Measurements from ENCODE around the gene TAMM41. TPM values are rescaled to one million over a fixed set of nuclear protein-coding genes. Genes with fewer than 3 reads are reported as not detected.
A peak's percentile ranks its signal among the peaks of the same experiment; 100 is the strongest.
"Not testable (repeated sequence)": the region's sequence is repeated elsewhere in the genome, so short reads cannot be mapped to it uniquely, and the experiment has no call there.

Gene TAMM41, protein sequence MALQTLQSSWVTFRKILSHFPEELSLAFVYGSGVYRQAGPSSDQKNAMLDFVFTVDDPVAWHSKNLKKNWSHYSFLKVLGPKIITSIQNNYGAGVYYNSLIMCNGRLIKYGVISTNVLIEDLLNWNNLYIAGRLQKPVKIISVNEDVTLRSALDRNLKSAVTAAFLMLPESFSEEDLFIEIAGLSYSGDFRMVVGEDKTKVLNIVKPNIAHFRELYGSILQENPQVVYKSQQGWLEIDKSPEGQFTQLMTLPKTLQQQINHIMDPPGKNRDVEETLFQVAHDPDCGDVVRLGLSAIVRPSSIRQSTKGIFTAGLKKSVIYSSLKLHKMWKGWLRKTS
- 10 to 100 TPM; 12.9 to 33.9 (median 27.7) TPM for total RNA-seq
- 10 to 100 TPM; 10.4 to 15.5 (median 10.5) TPM for polyA plus RNA-seq
- long read RNA-seq, donor 1, partial matches to known transcripts: 0 of 5 reads
- long read RNA-seq, donor 1, other reads (novel, unspliced or antisense): 0 of 5 reads
- long read RNA-seq, donor 2, partial matches to known transcripts: 0 of 1 reads
- long read RNA-seq, donor 2, other reads (novel, unspliced or antisense): 0 of 1 reads

DNA sequence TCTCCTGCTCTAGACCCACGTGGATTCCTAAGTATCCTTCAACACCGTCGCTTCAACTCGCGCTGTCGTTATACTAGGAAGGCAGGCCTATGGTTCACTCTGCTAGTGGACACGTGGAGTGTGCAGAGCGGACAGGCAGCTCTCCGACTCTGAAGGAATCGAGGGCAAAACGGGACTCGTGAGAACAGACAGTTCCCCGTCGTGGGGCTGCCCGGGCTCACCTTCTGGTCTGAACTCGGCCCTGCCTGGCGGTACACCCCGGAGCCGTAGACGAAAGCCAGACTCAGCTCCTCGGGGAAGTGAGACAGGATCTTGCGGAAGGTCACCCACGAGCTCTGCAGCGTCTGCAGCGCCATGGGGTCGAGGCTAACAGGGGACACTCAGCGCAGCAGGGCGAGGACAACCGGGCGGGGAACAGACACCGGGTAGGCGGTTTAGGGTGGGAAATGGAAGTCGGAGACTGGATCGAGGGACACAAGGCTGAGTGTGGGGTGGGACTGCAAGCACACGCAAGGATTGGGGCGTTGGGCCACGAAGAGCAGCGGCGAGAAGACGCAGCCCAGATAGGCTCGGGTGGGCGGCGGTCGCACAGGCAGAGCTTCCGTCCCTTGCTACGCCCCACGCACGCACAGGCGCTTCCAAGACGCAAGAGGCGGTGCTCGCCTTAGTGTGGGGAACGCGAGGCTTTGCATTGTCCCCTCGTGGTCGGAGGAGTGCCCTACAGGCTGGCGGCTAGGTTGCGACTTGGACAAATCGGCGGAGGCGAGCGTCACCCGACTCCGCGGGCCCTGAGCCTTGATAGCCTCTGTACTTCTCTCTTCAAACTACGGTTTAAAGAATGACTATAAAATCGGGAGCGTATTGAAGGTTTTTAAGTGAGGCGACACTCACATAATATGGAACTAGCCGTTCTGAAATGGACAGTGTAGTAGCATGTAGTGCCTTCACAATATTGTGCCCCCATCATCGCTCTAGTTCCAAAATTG, at the start of gene TAMM41:
Gene TAMM41 (minus strand): TSS at position 605 of the 986 bp plus-strand sequence. CDS start 249 bp downstream, at position 356.
- Histone ChIP-seq H3K4me3 (peak within 1 kb of the TSS; percentile 52 to 89 (median 71)), H3K27ac (peak within 1 kb of the TSS; percentile 65 to 92 (median 87))

DNA sequence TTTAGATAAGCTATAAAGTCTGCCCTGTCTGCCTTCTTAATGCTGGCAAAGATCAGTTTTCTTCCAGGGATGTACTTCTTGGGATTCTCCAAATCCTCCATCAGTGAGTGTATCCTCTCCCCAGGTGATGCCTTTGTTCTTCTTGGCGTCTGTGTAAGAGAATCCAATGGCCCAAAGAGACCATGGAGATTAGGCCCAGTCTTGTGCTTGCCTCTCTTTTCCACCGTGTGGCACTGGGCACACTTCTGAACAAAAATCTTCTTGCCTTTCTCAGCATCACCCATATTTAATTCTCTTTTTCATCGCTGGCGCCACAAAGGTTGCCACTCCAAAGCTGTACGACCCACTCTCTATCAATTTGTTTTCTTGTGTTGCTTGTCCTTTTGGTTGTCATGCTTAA, 32.2 kb upstream of the TAMM41 start:
- DNase-seq: no peak
- WGBS, 5 donors: 70 to 82% (median 79%) methylated on average over 5 of the region's 5 CpGs

More for the DNA sequence above, at the start of gene TAMM41:
- no peaks in the 10 kb centered on the region for H3K9me3 ChIP-seq
- no peaks in the 10 kb centered on the region for H3K27me3 ChIP-seq (replicated peaks in 1 of 7)
- H3K4me1 ChIP-seq: peaks cover 16 to 38% (median 31%) of the 10 kb centered on the region in 6 donors
- TF ChIP-seq POLR2AphosphoS5 (IDR thresholded peaks at IDR 0.05): peak; percentile 94 to 96 (median 96)
- TF ChIP-seq POLR2A (IDR thresholded peaks at IDR 0.05): no peak
- TF ChIP-seq, protein P1, sequence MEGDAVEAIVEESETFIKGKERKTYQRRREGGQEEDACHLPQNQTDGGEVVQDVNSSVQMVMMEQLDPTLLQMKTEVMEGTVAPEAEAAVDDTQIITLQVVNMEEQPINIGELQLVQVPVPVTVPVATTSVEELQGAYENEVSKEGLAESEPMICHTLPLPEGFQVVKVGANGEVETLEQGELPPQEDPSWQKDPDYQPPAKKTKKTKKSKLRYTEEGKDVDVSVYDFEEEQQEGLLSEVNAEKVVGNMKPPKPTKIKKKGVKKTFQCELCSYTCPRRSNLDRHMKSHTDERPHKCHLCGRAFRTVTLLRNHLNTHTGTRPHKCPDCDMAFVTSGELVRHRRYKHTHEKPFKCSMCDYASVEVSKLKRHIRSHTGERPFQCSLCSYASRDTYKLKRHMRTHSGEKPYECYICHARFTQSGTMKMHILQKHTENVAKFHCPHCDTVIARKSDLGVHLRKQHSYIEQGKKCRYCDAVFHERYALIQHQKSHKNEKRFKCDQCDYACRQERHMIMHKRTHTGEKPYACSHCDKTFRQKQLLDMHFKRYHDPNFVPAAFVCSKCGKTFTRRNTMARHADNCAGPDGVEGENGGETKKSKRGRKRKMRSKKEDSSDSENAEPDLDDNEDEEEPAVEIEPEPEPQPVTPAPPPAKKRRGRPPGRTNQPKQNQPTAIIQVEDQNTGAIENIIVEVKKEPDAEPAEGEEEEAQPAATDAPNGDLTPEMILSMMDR (IDR thresholded peaks at IDR 0.05 in 8 of 11, conservative IDR thresholded peaks at IDR 0.05 in 3 of 11): peak; percentile 72 to 94 (median 87)
- intact Hi-C loops (cut with DNase I; ENCODE audit: low total_unique reads): no loop called here
- peak; percentile 98 for DNase-seq
- peaks cover 0 to 28% (median 25%) of the 10 kb centered on the region in 6 donors for H3K36me3 ChIP-seq
- WGBS, 5 donors: 2 to 3% (median 3%) methylated on average over 48 to 71 of the region's 71 CpGs

DNA sequence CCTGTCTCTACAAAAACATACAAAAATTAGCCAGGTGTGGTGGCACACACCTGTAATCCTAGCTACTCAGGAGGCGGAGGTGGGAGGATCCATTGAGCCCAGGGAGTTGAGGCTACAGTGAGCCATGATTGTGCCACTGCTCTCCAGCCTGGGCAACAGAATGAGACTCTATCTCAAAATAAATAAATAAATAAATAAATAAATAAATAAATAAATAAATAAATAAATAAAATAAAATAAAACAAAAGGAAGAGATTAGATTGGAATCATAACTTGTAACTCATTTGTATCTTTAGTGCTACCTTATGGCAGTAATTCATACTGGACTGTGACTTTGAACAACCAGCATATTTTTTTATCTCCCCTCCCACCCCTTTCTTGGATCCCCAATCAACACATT, 28.0 kb upstream of the TAMM41 start:
- H3K27me3 ChIP-seq (replicated peaks in 1 of 7); H3K27ac ChIP-seq; DNase-seq; intact Hi-C loops (cut with DNase I; ENCODE audit: low total_unique reads); H3K36me3 ChIP-seq; H3K4me3 ChIP-seq; H3K4me1 ChIP-seq; H3K9me3 ChIP-seq: not testable (repeated sequence)
- WGBS, 5 donors: 84 to 100% (median 90%) methylated on average over 1 of the region's 1 CpG

More for the DNA sequence above, 32.2 kb upstream of the TAMM41 start:
- H3K27ac ChIP-seq: no peak overlapping the region
- H3K36me3 ChIP-seq: no peaks in the 10 kb centered on the region
- peaks cover 0 to 5% (median 0%) of the 10 kb centered on the region in 7 donors for H3K27me3 ChIP-seq (replicated peaks in 1 of 7)
- H3K4me3 ChIP-seq: no peak overlapping the region
- no peaks in the 10 kb centered on the region for H3K4me1 ChIP-seq
- intact Hi-C loops (cut with DNase I; ENCODE audit: low total_unique reads): no loop called here
- no peaks in the 10 kb centered on the region for H3K9me3 ChIP-seq
- TF ChIP-seq POLR2AphosphoS5 (IDR thresholded peaks at IDR 0.05) (no peak), POLR2A (IDR thresholded peaks at IDR 0.05) (no peak)
- TF ChIP-seq, protein P1 (IDR thresholded peaks at IDR 0.05 in 8 of 11, conservative IDR thresholded peaks at IDR 0.05 in 3 of 11): no peak

DNA sequence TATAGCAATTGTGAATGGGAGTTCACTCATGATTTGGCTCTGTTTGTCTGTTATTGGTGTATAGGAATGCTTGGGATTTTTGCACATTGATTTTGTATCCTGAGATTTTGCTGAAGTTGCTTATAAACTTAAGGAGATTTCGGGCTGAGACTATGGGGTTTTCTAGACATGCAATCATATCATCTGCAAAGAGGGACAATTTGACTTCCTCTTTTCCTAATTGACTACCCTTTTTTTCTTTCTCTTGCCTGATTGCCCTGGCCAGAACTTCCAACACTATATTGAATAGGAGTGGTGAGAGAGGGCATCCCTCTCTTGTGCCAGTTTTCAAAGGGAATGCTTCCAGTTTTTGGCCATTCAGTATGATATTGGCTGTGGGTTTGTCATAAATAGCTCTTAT, 17.1 kb upstream of the TAMM41 start:
- H3K36me3 ChIP-seq; H3K4me1 ChIP-seq; DNase-seq; H3K27me3 ChIP-seq (replicated peaks in 1 of 7); H3K4me3 ChIP-seq; H3K27ac ChIP-seq; intact Hi-C loops (cut with DNase I; ENCODE audit: low total_unique reads): not testable (repeated sequence)
- 65 to 94% (median 67%) methylated on average over 1 of the region's 1 CpG for WGBS, 5 donors
- H3K9me3 ChIP-seq: peaks cover 0 to 14% (median 0%) of the 10 kb centered on the region in 8 donors

DNA sequence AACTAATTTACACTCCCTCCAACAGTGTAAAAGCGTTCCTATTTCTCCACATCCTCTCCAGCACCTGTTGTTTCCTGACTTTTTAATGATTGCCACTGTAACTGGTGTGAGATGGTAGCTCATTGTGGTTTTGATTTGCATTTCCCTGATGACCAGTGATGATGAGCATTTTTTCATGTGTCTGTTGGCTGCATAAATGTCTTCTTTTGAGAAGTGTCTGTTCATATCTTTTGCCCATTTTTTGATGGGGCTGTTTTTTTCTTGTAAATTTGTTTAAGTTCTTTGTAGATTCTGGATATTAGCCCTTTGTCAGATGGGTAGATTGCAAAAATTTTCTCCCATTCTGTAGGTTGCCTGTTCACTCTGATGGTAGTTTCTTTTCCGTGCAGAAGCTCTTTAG, 15.9 kb upstream of the TAMM41 start:
- intact Hi-C loops (cut with DNase I; ENCODE audit: low total_unique reads); H3K4me1 ChIP-seq; H3K27ac ChIP-seq; H3K4me3 ChIP-seq; H3K27me3 ChIP-seq (replicated peaks in 1 of 7); H3K36me3 ChIP-seq; DNase-seq: not testable (repeated sequence)
- WGBS, 5 donors: 82 to 94% (median 86%) methylated on average over 2 of the region's 2 CpGs
- H3K9me3 ChIP-seq: peaks cover 0 to 14% (median 0%) of the 10 kb centered on the region in 8 donors

DNA sequence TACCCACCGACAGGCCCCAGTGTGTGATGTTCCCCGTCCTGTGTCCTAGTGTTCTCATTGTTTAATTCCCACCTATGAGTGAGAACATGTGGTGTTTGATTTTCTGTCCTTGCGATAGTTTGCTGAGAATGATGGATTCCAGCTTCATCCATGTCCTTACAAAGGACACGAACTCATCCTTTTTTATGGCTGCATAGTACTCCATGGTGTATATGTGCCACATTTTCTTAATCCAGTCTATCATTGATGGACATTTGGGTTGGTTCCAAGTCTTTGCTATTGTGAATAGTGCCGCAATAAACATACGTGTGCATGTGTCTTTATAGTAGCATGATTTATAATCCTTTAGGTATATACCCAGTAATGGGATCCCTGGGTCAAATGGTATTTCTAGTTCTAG, 15.5 kb upstream of the TAMM41 start:
- H3K4me1 ChIP-seq; H3K36me3 ChIP-seq; DNase-seq; intact Hi-C loops (cut with DNase I; ENCODE audit: low total_unique reads); H3K27me3 ChIP-seq (replicated peaks in 1 of 7); H3K27ac ChIP-seq; H3K4me3 ChIP-seq: not testable (repeated sequence)
- WGBS, 5 donors: 89 to 94% (median 92%) methylated on average over 4 to 6 of the region's 6 CpGs
- peaks cover 0 to 14% (median 0%) of the 10 kb centered on the region in 8 donors for H3K9me3 ChIP-seq

DNA sequence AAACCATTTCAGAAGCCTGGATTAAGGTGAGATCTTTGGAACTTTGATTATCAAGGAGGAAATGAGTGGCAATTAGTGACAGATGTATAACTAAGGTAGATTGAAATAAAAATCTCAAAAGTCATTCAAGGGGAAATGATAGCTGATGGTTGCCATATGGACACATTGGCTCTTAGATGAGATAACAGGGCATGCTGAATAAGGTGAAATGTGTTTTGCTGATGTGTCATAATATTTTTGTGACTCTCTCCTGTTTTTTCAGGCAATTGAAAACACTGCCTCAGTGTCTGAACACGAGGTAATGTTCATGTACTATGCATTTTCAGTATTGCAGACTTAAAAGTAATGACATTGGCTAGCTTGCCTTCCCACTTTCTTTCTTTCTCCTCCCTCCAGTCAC, 13.5 kb upstream of the TAMM41 start:
- H3K36me3 ChIP-seq; H3K27ac ChIP-seq; H3K4me3 ChIP-seq; intact Hi-C loops (cut with DNase I; ENCODE audit: low total_unique reads); H3K27me3 ChIP-seq (replicated peaks in 1 of 7); DNase-seq; H3K4me1 ChIP-seq: not testable (repeated sequence)
- H3K9me3 ChIP-seq: peaks cover 0 to 14% (median 0%) of the 10 kb centered on the region in 8 donors
- WGBS, 5 donors: 9 to 60% (median 35%) methylated on average over 1 of the region's 1 CpG
